Central memory CD4-positive, alpha-beta T cell (primary cell): ENCODE results near the gene SLC39A2.
"Not testable (repeated sequence)": the region's sequence is repeated elsewhere in the genome, so short reads cannot be mapped to it uniquely, and the experiment has no call there.

Experiments
- DNase-seq: peaks from one replicate; pipeline ENCODE4 v3.0.0; 2022
- total RNA-seq, 3 experiments: gene quantifications; one replicate each; lab custom pipeline; 2026; lab: John Stamatoyannopoulos, UW

Gene SLC39A2, protein sequence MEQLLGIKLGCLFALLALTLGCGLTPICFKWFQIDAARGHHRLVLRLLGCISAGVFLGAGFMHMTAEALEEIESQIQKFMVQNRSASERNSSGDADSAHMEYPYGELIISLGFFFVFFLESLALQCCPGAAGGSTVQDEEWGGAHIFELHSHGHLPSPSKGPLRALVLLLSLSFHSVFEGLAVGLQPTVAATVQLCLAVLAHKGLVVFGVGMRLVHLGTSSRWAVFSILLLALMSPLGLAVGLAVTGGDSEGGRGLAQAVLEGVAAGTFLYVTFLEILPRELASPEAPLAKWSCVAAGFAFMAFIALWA
- total RNA-seq = 0 to 0.11 (median 0.11) reads per million in 3 experiments

DNA sequence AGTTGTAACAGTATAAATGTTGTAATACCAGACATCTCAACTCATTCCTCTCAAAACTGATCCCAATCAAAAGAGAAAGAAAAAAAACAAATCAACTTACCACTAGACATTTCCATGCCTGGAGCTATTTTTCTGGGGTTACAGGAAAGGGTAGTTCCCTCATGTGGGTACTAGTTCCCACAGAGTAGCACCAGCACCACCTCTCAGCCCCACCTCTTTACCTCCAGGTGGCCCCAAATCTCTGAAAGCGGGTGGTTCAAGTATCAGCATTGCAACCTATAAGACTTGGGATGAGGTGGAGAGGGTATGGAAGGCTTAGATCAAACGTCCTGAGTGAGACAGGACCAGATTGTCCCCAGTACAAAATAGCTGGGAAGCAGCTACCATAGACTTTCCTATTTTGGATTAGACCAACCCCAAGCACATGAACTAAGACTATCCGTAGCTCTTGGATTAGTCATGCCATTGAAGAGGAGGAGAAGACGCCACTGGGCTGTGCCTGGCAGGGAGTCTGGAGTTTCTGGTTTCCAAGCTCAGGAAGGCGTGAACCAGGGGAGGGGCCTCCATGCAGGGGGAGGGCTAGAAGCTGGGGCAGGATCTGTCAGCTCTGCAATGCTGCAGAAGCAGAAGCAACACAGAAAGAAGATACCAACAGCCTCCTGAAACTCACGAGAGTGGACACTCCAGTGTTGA is at the start of gene SLC39A2:
Gene SLC39A2, plus strand, starts transcription at position 620 of the 693 bp plus-strand sequence. CDS start 154 bp downstream, outside the sequence.
- DNase-seq = no peak

DNA sequence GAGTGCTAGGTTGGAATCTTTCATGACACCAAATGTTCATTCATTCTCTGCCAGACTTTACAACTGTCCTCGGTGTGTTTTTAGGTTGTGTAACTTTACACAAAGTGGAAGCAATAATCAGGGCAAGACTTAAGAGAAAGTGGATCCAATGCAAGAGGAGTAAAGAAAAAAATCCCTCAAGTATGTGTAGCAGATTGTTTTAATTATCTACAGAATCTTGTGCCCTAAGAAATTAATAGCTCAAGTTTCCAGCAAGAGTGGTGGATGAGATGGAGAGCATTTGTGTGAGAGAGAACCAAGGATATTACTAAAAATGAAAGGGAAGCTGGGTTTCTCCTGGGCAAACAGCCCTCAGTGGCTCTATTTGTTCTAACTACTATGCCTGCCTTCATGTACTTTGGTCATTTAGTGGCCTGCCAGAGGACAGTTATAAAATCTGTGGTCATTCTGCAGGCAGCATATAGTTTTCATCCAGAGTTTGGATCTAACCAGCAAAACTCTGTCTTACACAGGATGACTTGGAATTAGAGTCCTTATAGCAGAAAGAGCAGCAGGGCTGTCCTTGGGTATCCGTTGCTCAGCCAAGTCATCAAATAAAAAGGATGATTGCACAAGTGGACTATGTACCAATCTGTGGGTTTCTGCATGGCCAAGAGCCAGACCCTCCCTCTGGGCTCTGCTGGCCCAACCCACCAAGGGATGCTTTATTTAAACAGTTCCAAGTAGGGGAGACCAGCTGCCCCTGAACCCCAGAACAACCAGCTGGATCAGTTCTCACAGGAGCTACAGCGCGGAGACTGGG is 44.2 kb upstream of the SLC39A2 start, which contains the start of gene RNASE2:
Gene RNASE2, plus strand, starts transcription at position 752 of the 802 bp plus-strand sequence. CDS start 285 bp downstream, outside the sequence.
- DNase-seq = not testable (repeated sequence)

DNA sequence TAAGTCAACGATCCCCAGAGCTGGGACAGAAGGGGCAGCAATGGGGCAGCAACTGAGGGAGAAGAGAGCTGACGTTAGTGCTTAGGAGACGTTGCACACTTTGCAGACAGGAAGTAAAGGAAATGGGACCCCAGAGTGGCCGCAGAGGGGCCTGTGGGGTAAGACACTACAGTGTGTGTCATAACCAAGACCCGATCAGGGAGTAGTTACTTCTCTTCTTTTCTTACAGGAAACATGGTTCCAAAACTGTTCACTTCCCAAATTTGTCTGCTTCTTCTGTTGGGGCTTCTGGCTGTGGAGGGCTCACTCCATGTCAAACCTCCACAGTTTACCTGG is 43.6 kb upstream of the SLC39A2 start:
- DNase-seq = not testable (repeated sequence)

DNA sequence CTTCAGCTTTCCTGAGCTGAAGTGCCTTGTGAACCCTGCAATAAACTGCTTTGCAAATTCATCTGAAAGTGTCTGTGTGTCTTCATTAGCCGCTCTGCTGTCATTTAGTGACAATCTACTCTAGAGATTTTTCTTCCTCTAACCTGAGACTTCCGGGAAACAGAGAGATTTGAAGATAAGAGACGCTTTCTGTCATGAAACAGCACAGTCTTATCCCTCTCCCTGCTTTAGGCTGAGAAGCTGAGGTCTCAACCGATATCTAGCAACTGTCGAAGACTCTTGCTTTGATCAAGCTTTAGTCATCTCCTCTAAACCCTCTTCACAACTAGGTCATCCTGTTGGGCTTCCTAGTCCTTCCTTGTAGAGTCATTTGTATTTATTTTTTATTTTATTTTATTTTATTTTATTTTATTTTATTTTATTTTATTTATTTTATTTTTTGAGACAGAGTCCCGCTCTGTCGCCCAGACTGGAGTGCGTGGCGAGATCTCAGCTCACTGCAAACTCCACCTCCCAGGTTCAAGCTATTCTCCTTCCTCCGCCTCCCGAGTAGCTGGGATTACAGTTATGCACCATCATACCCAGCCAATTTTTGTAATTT is 42.6 kb upstream of the SLC39A2 start:
- DNase-seq = peak; percentile 11

DNA sequence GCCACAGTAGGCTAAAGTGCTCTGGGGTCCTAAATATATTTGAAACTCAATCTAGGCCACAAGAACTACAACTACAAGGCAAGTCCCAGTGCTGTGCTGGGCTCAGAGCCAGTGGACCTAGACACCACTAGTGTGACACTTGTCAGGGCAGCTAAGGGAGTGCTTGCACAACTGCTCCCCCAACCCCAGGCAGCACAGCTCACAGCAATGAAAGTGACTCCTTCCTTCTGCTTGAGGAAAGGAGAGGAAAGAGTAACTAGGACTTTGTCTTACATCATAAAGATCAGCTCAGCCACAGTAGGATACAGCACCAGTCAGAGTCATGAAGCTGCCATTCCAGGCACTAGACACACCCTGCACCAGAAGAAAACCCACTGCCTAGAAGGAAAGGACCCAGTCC is 40.1 kb upstream of the SLC39A2 start:
- DNase-seq = not testable (repeated sequence)

DNA sequence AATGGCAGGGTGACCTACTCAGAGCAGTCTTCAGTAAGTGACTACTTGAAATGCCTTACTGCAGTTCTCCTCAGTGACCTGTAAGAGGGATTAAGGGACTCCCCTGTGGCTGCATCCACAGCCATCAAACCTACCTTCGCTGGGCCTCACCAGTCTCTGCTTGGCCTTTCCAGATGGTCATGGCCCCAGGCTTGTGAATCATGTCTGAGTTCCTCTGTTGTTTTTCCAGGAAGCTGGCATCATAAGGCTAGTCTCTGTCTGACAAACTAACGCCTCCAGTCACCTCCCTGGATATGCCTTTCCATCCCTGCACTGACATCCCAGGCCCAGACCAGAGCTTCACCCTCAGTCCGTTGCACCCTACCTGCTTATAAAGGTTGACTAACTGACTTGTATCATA is 29.8 kb upstream of the SLC39A2 start:
- no peak for DNase-seq

DNA sequence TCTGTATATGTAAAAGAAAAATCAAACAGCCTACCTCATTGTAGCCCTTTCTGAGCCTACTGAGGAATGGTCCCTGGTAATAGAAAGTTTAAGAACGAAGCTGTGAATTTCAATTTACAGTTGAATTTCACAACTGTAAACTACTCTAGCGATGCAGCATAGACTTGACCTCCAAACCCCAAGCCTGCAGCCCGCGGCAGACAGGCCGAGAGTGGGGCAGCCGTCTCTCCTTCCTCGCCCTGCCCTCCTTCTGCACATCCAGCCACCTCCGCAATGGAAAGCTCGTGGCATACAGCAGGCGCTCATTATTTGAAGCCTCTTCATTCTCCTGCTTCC is 28.5 kb upstream of the SLC39A2 start:
- DNase-seq = no peak

DNA sequence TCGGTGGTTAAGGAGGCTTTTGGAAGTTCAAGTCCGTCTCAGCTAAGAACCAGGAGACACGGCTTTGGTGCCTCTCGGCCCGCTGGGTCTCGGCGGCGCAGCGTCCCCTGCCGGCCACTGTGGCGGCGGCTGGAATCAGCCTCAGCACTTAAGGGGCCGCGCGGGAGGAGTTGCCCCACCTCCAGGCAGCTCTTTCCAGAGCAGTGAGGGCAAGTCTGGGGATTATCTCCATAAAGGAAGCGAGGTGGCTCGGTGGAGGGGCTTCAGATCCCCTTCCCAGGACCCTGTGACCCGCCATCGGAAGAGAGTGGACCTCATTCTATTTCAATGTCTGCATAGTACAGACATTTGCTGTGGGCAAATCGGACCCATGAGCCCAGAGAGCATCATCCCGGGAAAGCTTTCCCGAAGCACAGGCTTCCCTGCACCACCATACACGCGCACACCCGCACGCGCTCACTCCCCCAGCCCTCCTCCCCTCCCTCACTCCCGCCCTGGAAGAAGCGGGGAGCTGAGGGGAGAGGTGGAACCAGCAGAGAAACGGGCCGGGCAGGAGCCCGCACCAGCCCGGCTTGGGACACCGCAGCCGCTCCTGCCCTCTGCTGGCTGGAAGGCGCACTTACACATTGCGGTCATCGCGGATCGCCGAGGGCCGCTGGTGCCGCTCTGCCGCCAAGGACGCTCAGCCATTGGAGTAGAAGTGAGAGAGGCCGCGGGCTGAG is 27.9 kb upstream of the SLC39A2 start:
- DNase-seq = peak; percentile 69

DNA sequence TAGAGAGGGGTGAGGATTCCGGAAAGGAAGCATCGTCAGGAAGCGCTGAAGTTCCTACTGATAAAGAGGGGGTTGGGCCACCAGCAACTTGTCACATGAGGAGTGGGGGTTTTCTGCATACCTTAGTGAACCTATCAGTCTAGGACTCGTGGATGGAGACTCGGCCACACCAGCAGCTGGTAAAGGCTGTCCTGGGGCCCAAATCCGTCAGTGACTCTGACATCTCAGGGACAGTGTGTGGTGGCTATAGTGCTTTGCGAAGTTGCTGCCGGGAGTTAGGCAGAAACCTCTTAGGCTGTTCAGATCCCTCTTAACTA is 27.4 kb upstream of the SLC39A2 start:
- no peak for DNase-seq

DNA sequence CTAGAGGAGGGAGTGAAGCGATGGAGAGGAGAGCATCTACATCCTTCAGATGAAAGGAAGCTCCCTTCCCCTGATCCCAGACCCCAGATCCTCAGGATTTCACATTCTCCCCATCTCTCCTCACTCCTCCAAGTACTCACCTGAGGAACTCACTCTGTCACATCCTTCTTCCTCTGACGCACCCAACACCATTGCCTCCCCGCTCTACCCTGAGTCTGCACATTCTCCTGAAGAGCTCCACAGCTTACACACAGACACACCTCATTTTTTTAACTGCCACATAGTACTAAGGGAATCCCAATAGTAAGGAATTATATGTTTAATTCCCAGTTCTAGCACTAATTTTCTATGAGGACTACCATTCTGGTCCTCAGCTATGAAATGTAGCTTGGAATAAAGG is 25.6 kb upstream of the SLC39A2 start:
- DNase-seq = no peak

DNA sequence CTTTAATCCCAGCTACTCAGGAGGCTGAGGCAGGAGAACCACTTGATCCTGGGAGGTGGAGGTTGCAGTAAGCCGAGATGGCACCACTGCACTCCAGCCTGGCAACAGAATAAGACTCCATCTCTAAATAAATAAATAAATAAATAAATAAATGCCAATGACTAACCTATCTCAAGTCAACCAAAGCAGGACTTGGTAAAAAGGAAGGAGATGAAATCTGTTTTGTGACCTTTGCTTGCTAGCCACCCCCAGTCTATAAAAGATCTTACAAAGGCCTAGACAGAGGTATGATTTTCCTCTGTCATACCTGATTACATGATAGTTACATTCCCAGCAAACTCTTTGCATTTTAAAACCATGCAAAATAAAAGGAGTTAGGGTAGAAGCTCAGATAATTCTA is 22.8 kb upstream of the SLC39A2 start:
- no peak for DNase-seq

DNA sequence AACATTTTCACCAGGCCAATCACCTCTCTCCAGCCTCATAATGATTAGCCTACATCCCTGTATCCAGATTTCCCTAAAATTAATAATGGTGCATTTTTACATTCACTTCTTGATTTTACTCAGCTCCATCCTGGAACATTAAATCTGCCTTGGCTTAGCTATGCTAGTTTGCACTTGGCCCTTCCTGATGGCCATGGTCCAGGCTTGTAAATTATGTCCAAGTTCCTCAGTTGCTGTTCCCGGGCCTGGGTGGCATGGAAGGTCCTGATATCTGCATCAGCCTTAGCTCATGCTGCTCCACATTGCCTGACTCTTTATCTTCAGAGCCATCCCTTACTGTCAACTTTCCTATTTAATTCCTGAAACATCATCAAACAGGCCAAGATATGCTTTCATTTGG is 20.4 kb upstream of the SLC39A2 start:
- no peak for DNase-seq

DNA sequence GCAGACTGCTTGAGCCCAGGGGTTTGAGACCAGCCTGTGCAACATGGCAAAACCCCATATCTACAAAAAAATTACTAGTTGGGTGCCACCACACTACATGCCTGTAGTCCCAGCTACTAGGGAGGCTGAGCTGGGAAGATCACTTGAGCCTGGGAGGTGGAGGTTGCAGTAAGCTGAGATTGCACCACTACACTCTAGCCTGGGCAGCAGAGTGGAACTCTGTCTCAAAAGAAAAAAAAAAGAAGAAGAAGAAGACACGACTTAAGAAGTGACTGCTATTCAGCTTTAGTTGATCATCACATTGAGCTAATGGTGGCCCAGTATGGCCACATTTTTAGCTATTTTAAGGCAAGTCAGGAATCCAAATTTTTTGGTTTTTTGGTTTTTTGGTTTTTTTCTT is 18.2 kb upstream of the SLC39A2 start:
- no peak for DNase-seq

DNA sequence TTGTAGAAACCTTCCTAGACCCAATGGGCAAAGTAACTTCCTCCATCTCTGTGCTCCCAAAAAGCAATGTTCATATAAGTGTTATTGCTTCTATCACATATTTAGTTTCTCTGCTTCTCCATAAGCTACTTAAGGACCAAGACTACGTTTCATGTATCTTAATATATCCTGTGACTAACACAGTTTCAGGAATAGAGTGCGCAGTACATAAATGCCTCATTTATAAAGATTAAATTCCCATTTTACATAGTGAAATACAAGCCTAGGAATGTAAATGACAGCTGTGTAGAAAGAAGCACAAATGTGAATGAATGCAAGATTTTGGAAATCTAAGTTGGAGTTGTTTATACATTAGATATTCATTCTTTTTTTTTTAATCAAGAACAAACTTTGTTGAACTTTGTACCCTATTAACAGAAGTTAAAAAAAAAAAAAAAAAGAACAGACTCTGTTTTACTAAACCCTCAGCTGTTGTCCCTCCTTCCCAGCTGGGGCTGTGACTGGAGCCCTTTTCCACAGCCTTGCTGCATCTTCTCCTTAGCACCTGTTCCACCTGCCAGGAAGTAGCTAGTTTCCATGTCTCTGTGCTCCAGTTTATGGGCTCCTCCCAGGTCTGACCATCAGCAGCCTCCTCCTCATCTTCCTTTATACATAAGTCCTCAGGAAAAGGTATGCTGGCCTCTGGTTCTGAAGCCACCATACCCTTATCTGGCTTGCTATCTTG is 16.3 kb upstream of the SLC39A2 start:
- no peak for DNase-seq

DNA sequence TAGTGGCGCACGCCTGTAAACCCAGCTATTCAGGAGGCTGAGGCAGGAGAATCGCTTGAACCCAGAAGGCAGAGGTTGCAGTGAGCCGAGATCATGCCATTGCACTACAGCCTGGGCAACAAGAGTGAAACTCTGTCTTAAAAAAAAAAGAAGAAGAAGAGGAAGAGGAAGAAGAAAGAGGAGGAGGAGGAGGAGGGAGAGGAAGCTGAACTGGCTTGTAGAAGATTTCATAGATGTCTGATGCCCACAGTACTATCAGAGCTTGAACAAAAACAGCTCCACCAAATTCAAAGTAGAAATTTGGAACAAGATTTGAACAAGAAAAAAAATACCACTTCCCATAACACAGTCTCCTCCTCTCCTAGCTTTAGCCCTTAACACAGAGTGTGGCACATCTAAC is 13.4 kb upstream of the SLC39A2 start:
- not testable (repeated sequence) for DNase-seq

DNA sequence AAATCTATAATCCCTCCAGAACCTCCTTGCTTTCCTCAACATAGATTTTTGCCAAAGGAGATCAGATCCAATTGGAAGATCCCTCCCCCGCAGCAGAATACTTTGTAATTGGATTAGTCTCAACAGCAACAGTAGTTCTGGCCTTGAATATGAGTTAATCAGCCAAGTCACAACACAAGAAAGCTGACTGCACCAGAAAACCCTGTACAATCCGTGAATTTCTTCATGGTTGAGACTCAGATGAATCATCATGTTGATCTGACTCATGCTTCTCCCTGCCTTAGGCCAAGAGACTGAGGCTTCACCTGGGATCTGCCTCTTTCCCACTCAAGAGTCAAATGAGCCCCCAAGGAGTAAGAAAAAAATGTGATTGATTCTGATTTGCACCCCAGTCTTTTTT is 12.3 kb upstream of the SLC39A2 start:
- DNase-seq = no peak

DNA sequence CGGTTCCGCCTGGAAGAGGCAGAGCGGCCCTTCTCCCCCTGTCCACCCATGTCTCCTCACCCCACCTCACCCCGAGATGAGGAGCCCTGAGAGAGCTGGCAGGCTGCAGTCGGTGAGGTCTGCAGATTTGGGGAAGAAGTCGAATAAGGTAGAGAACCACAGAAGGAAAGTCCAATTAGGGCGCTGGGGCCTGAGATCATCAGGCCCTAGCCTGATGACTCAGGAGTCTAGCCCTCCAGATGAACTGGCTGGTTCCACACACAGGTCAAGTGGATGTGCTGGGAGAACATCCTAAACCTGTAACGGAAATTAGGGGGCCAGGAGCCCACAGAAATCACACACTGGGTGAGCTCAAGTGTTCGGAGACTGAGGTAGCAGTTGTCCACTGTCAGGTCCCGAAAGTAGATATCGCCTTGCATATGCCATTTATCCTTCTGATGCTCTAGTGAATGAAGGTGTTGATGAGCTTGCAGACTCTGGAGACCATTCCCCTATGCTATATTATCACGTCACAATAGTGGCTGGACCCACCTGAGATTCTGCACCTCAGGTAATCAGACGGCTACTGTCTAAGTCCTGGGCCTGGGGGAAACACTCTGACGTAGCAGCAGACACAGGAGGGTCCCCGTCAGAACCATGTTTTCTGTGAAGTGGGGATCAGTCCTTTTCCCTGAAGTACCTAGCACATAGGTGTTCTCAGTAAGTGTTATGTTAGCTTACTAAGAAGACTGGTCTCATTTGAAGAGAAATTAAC is 10.2 kb upstream of the SLC39A2 start:
- no peak for DNase-seq

DNA sequence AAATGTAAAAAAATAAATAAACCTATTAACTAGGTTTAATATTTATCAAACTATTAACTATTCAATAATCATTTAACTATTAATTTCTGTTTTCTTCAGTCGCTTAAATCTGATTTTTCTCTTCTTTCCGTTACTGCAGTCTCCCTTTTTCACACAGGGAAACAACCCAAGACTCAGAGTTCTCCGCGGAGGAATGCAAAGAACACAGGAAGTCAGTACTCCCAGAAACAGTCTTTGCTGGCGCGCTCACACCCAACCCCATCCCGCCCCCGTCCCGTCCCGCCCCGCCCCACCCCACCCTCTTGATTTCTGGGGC is 9.7 kb upstream of the SLC39A2 start:
- no peak for DNase-seq

DNA sequence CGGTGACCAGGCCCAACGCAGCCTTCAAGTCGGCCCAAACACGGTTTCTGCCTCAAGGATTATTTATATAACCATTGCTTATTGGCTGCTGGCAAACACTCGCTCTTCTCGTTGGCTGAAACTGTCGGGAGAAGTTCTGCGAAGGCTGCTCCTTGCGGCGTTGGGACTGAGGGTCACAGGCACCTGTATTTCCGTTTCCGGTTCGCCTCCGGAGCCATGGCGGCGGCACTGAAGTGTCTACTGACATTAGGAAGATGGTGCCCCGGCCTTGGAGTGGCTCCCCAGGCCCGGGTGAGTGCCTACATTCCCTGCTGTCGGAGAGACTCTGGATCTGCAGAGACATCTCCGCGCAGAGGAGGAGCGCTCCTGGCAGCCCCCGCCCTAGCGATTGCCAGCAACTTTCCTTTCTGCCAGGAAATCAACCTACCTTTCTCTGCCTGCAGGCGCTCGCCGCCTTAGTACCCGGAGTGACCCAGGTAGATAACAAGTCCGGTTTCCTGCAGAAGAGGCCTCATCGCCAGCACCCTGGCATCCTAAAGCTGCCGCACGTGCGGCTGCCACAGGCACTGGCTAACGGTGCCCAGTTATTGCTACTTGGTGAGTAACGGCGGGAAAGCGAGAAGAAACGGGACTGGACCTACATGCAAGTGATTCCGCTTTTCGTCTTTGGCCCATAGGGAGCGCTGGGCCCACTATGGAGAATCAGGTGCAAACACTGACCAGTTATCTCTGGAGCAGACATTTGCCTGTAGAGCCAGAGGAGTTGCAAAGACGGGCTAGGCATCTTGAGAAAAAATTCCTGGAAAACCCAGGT is 9.1 kb upstream of the SLC39A2 start, which contains the start of gene METTL17:
Gene METTL17, plus strand, starts transcription at position 194 of the 814 bp plus-strand sequence. Its CDS starts 23 bp downstream, at position 217.
- peak; percentile 83 for DNase-seq

DNA sequence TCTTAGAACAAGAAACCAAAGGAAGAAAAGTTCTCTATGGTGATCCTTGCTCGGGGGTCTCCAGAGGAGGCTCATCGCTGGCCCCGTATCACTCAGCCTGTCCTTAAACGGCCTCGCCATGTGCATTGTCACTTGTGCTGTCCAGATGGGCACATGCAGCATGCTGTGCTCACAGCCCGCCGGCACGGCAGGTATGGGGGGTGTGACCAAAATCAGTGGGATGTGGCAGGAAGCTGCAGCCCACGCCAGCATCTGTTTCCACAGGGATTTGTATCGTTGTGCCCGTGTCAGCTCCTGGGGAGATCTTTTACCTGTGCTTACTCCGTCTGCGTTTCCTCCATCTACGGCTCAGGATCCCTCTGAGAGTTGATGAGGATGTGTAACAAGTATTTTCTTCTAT is 2.6 kb upstream of the SLC39A2 start:
- DNase-seq = no peak
